CD4-positive, alpha-beta T cell treated with Interleukin-12 subunit alpha and Interleukin-12 subunit beta, for 1 hour (primary cell): Measurements from ENCODE around the gene TGFBI.
A peak's percentile ranks its signal among the peaks of the same experiment; 100 is the strongest.

ENCODE experiments used
- DNase-seq: peaks from one replicate; pipeline ENCODE4 v3.0.0-alpha.2; 2020

Gene TGFBI

DNA sequence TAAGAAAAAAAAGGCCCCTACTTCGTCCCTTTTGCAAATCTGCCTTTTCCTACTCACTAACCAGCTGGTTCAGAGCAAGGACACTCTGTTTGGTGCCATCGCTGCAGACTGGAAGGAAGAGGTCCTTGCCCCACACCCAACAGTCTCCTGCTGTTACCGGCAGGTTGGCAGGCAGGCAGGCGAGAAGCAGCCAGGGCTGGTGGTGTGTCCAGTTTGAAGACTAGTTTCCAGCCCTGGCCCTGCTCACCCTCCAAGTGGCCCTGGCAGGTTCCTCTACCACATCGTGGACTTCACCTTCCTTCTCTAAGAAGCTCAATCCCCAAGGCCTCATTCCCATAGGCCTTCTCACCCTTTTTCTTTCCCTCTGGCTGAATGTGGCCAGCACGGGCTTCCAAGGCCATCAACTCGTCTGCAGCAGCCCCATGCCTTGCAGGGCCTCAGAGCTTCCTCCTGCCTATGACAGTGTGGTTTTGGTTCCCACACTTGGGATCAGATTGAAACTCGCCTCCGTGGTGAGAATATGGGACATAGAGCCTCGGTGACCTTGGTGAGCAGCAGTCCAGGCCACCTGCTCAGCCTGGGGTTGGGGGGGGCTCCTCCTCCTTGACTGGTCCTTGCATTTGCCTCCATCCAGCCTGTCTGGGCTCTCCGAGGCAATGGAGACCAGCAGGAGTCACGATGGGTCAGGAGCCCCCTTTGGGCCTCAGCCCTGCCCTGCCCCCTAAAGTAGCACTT lies 22.9 kb downstream of the TGFBI start:
- no peak for DNase-seq

DNA sequence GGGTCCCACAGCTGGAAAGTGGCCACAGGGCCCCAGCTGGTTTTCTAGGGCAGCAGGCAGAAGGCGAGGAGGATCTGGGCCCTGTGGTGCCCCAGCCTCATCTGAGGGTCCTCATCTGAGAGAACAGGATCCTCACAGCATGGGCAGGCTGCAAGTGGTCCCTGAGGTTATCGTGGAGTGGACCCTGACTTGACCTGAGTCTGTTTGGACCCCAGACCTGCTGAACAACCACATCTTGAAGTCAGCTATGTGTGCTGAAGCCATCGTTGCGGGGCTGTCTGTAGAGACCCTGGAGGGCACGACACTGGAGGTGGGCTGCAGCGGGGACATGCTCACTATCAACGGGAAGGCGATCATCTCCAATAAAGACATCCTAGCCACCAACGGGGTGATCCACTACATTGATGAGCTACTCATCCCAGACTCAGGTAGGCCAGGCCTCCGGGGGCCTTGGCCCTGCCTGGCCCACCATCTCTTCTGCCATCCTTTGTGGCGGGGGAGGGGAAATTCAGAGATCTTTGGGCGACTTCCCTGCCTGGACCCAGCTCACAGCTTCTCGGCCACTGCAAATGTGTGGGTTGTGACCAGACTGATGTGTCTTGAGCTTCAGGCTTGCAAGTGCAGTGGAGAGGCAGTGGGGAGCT lies 24.0 kb downstream of the TGFBI start:
- no peak for DNase-seq

DNA sequence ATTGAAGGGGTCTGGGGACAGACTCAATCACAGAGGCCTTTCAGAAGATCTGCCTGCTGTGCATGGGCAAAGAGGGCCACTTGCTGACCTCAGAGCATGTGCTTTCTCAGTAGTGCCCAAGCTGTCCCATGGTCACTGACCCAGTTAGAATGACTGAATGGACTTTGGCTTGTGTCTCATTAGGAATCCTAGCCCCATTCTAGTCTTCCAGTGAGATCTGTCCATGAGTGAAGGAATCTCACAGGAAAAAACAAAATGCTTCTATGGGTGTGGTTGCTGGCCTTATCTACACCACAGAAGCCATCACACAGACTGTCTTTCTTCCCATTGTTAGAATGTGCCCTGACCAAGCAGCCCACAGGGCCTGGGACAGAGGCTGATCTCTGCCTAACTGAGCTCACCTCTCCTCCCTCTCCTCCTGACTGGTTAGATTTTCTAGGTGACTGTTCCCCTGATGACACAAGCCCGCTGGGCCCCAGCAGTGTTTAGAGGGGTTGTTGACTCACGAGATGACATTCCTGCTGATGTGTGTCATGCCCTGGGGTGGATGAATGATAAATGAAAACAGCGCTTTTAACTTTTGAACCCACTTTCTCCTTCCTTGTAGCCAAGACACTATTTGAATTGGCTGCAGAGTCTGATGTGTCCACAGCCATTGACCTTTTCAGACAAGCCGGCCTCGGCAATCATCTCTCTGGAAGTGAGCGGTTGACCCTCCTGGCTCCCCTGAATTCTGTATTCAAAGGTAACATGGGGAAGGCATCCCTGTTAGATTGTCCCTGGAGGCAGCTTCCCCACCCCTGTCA lies 24.8 kb downstream of the TGFBI start:
- no peak for DNase-seq

DNA sequence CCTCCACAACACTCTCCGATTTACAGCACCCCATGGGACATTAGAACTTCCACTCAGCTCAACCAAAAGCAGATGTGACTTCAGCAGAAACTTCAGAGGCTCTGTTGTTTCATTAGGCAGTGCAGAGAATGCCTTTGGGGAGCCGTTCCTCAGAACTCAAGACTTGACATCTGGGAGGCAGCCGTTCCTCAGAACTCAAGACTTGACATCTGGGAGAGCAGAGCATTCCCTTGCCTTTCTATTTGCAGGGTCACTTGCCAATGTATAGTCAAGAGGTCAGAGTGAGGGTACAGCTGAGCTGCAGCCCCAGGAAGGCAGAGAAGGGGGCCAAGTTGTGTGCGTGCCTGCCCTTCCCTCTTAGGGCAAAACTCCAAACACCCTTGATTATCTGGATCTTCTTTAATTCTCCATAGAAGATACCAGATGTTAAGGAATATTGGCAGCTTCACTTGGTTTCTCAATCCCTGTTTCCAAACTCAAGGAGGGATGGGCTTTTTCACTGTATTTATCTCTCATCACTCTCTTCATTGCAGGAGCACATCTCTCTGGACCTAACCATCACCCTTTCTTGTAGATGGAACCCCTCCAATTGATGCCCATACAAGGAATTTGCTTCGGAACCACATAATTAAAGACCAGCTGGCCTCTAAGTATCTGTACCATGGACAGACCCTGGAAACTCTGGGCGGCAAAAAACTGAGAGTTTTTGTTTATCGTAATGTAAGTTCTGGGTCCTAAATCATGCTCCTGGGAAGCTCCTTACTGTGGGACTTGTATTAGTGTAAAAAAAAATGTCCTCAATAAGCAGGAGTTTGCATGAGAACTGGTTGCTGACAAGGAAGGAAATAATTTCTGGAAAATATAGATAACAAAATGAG lies 25.6 kb downstream of the TGFBI start:
- no peak for DNase-seq

DNA sequence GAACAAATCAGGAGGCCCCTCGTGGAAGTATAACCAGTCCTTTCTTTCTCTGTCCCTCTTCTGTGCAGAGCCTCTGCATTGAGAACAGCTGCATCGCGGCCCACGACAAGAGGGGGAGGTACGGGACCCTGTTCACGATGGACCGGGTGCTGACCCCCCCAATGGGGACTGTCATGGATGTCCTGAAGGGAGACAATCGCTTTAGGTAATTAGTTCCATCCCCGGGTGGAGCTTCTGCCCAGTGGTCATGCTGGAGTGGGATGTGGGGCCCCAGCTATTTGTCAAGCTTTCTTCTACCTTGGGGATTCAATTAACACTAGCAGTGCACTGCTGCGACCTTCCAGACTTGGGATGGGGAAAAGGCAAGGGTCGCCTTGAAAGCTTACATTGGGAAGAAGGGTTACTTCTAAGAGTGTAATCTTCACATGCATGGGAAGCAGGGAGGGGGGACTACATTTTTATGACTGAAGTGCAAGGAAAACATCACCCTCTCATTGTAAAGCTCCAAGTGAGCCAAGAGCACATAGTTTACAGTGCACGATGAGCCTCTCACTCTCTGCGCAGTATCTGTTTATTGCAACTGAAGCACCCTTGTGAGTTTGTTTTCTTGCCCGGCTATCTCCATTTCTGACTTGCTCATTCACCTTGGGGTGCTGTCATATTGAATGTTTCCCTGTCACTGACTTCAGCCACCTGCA lies 27.0 kb downstream of the TGFBI start:
- no peak for DNase-seq

DNA sequence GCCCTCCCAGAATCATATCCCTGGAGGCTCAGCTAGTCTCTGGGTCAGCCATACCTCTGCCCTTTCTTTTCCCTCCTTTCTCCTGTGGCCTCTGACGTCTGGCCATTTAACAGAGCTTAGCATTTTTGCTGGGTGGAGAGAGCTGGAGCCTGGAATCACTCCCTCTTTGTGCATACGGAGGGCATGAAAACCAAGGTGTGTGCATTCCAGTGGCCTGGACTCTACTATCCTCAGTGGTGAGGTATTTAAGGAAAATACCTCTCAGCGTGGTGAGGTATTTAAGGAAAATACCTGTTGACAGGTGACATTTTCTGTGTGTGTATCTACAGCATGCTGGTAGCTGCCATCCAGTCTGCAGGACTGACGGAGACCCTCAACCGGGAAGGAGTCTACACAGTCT lies 27.5 kb downstream of the TGFBI start:
- no peak for DNase-seq

DNA sequence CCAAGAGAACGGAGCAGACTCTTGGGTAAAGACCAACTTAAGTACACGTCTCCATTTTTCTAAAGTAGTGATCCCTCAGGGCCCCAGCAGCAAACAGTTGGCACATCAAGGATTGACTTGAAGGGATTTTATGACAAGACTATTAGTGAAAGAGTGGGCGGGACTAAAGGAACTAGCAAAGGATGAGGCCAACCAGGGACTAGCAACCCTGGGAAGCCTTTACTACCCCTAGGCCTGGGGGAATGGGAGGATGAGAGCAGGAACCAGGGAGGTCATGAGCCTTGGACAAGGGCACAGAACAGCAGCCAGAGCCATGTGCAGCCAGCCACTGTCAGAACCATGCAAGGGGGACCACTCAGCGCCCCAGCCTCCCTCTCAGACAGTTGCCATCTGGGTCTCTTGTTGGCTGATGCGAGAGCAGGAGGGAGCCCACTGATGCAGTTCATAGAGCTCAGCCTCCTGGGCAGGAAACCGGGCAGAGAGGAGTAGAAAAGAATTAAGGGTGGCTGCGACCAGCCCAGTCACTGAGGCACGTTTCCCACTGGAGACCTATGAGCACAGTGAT lies 28.1 kb downstream of the TGFBI start:
- DNase-seq, result no peak

DNA sequence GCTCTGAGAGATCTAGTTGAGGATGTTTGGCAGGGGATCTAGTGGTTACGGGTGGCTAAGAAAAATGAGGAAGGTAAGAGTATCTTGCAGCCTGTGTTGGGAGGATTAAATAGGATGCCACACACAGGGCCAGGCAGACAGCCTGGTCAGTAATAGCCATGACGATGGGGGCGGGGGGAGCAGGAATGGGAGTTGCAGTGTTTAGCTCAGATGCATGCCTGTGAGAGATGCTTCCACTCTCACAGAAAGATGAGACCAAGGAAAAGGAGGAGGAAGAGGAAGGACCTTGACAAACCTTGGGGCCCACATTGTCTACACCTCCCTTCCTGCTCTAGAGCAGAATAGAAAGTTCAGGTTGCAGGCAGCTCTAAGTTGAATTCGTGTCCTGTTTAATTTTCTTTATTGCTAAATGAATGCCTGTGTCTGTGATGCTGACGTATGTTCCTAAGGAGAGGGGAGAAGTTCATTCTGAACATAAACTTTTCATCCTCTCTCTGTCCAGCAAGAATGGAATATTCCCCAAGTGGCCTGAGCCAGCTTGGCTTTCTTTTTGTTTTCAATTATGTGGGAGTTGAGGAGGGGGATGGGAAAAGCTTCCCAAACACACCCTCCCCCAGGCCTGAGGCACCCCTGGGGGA lies 28.7 kb downstream of the TGFBI start:
- no peak for DNase-seq

DNA sequence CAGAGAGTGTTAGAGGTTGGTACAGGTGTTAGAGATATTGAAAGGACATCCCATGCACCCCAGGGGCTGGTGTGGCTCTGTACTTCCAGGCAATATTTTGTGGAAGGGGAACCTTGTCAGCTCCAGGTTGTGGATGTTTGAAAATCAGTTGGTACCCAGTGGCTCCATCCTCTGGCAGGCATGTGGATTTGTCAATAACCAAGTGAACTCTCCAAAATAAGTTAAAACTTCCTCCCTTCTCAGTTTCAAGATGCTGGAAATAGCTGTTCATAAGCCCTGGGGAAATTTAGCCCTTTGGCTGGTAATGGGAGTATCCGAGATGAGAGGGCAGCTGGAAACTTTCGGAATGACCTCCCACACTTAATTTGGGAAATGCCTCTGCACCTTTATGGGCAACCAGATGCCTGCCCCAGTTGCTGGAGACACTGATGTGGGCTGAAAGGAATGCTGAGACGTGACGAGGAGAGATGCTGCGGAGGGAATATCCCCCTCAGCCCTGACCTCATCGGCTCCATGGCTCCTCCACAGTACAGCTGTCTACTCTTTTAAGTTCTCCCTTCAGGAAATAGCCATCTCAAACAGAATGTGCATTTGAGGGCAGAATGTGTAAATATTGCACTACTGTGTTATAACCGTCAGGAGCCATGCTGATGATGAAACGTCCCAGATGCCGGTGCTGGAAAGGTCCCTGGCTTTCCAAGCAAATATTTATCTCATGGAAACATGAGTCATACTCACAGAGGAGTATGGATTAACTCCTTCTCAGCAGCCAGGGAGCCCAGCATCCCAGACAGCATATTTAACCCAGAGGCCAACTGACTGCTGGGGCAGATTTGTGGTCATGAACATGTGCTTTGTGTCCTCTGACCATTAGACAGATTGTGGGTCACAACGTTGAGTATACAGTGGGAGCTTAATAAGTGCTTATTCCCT lies 29.5 kb downstream of the TGFBI start:
- no peak for DNase-seq

DNA sequence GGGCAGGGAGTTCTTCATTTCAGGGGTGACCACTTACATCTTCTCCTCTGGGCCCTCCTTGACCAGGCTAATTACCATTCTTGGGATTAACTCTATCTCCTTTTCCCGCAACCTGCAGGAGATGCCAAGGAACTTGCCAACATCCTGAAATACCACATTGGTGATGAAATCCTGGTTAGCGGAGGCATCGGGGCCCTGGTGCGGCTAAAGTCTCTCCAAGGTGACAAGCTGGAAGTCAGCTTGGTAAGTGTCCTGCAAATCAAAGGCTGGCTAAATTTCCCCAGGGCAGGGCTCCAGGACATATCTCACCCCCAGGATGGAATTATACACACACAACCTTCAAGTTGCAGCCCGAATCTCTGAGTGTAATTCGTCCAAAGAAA lies 30.2 kb downstream of the TGFBI start:
- no peak for DNase-seq

DNA sequence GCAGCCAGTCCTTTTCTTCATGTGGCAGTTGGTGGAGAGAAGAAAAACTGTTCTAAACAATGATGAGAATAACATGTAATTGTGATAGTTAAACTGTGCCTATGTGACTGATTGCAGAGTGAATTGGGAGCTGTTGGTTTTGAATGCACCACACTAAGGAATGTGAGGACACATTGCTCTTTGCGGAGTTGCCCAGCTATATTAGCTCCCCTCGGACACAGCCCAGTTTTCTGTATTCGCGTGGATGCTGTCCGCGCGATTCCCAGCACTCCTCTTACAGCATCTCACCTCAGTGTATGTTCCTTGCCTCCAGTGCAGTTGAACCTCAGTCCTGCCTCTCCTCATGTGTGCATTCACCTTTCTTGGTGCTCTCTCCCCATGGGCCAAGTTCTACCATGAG lies 32.2 kb downstream of the TGFBI start:
- no peak for DNase-seq

DNA sequence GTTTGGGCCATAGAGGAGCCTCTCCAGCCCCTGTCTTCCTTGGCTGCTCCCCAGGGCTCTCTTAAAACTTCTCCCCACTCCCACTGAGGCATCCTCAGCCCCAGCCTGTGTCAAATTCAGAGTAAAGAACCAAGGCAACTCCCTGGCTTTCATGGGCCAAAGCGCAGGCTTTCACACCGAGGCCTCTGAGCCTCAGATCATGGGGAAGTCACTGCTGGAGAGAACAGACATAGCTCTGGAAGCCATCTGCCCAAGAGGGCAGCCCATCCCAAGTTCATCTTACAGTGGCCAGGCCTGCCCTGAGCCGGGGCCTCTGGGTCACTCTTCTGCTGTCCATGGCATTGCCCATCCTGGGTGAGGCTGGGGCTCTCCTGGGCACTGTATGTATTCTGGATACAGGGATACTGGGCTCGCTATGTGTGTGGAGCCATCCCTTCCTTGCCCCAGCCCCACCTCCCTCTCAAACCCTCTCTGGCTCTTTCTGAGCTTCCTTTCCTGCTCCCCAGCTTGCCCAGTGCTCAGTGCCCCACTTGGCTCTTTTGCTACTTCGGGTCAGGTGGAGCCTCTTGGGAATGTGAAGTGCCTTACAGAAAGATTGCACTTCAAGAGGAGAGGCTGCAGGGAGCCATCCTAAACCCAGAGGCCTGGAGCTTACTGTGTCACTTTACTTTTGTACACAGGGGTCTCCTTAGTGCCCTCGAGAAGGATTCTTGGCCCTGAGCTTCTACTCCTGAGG lies 33.0 kb downstream of the TGFBI start:
- no peak for DNase-seq

DNA sequence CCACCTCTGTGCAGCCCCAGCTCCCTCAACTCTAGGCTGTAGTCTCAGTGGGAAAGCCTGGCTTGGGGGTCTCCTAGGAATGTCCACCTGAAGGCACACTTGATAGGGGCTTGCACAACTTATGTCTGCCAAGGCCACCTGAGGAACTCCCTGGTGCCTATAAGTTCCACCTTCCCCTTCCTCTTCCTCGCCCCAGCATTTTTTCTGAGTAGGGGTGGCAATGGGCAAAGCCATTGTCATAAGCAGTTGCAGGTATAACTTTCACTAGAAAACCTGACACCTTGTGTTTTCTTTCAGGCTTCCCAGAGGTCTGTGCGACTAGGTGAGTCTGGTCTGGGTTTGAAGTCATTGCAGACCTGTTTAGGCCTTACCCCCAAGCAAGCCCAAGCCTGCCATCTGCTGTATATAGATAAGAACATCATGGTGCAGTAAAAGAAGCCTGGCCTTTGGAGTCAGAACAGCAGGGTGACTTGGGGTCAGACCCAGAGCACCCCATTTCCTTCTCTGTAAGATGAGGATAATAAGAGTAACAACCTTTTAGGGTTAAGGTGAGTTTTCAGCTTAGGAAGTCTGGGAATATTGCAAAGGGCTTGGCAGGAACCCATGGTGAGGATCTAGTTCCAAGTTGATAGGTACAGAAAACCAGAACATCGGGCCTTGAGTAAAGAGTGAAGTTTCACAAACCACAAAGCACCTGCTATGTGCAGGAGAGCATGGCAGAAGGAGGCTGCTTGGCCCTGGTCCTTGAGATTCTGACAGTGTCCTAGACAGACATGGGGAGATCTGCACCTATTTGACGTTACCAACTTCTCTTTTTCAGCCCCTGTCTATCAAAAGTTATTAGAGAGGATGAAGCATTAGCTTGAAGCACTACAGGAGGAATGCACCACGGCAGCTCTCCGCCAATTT lies 33.8 kb downstream of the TGFBI start:
- DNase-seq, result peak; percentile 45

DNA sequence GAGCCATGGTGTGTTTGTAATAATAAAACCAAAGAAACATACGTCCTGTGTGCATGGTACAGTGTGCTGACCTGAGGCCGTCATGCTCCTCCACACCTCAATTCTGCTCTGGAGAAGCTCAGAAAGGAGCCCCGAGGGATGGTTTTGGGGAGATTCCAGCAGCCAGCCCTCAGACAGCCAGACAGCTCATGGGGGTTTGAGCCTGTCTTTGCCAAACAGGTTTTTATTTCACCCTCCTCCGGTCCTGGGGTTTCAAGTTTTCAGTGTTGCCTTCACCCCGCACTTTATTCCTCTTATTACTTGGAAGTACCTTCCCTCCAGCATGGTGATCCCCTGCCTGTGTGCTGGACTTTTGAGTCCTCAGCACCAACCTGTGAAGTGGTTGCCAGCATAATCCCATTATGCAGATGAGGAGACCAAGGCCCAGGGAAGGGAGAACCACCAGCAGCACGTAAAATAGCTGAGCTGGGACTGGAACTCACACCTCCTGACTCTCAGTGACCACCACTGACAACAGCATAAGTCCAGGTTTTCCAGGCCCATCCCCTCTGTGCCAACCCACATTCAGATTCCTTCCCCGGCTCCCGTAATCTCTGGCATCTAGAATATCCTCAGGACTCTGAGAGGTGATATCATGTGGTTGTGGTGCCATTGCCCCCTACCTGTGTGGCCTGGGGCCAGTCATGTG lies 35.1 kb downstream of the TGFBI start:
- DNase-seq, result no peak

DNA sequence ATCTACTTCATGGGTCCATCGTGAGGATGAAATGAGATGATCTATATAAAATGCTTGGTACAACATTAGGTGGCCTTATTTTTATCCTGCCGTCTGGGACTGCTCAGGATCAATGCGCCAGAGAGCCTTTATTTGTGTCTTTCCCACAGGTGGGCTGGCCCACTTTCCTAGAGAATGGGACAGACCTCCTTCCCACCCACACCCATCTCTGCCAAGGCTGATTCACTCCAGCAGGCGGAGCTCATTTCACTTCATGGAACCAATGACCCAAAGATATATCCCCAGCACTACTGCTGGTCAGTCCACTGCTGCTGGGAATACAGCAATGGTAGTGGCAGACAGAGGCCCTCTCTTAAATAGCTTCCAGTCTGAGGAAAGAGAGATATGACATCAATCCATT lies 35.7 kb downstream of the TGFBI start:
- no peak for DNase-seq

DNA sequence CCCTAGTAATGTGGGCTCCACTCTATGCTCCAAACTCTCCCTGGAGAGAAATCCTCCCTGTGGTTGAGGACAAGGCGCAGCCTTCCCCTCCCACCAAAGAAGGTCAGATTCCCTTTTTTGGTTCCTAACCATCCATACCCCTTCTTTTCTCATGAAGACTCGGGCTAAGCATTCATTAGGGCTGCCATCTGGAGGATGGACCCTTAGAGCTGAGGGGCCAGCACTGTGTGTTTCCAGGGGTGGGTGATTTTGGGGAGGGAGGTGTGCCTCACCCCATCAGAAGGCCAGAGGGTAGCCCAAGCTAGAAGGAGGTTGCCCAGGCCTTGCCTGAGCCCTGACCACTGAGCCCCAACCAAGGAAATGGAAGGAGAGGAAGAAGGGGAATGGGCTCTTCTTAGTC lies 36.8 kb downstream of the TGFBI start:
- DNase-seq, result no peak

DNA sequence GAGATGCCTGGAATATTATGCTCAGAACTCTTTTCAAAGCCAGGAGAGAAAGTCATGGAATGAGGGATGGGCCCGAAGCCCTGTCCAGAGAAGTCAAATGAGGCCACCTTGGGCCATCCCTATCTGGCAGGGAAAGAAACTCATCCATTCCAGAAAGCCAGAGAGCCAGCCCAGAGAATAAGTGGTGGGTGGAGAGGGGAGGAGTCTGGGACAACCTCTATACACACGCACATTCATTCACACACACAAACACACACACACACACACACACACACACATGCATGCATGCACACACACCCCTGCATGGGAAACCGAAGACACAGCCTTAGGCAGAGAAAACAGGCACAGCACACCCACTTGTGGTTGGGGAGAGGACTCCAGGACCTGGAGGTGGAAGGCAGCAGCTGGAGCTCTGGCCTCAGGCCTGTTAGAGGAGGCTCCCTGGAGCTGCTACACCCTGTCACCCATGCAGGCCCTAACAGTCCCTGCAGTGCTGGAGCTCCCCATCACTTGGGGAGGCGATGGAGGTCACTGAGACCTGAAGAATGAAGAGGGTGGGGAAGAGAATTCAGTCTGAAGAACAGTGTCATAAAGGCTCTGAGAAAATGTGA lies 38.0 kb downstream of the TGFBI start:
- DNase-seq, result no peak
